ENCODE results near the gene APRT. TPM values are rescaled to one million over a fixed set of nuclear protein-coding genes. Genes with fewer than 3 reads are reported as not detected.

Gene APRT
- total RNA-seq, 1 experiment from 2014 or later = 311 TPM

DNA sequence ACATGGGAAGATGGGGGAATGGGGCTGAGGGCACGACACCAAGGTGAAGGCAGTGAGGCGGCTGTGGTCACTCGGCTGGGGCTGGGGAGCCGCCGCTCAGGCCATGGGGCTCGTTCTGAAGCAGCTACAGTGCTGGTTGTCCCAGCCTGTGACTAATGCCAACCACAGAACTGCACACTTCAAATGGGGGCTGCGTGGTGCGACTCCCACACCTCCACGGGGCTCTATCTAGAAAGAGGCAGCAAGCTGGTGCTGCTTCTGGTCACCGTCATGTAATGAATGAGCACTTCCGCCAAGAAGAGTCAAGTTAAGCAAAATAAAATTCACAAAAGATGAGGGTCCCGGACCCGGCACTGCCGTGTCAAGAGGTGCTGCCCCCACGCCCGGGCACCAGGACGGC is 25.1 kb upstream of the APRT start:
- Histone ChIP-seq H3K27me3 (ENCODE audit: insufficient read depth, low read length) (no peaks in the 10 kb centered on the region), H4K20me1 (ENCODE audit: insufficient read depth) (no peaks in the 10 kb centered on the region), H3K9me2 (ENCODE audit: insufficient read depth) (no peaks in the 10 kb centered on the region), H3K4me3 (replicated peaks in 1 of 2; ENCODE audit: low read depth in 1 of 2, low read length in 2 of 2) (no peak overlapping the region), H3K4me2 (ENCODE audit: low read length) (no peak overlapping the region), H3K9me3 (ENCODE audit: control insufficient read depth in 1 of 2, insufficient read depth in 1 of 2, low read depth in 1 of 2, low read length in 2 of 2) (no peaks in the 10 kb centered on the region), H3K36me3 (ENCODE audit: control insufficient read depth in 1 of 2, insufficient read depth in 2 of 2, low read length in 2 of 2) (no peaks in the 10 kb centered on the region), H3K9ac (ENCODE audit: low read length) (no peak overlapping the region), H2AFZ (ENCODE audit: low read depth, low read length, poor library complexity, severe bottlenecking) (no peak overlapping the region), H3K79me2 (ENCODE audit: insufficient read depth, low read length) (no peaks in the 10 kb centered on the region), H3K4me1 (ENCODE audit: control insufficient read depth in 1 of 2, insufficient read depth in 2 of 2, low read length in 2 of 2) (peaks cover 0 to 4% of the 10 kb centered on the region in 2 experiments; a peak in 1 of 4 replicates), H3K27ac (ENCODE audit: low read depth, low read length) (no peak overlapping the region)
- intact Hi-C loops (cut with micrococcal nuclease) = no loop called here
- CTCF ChIA-PET = no interaction called here
- BruUV-seq (replicated peaks) = no TSS peak
- TF ChIP-seq POLR2AphosphoS5 (IDR thresholded peaks at IDR 0.05; ENCODE audit: low read depth, low read length) (no peak), ZFX (IDR thresholded peaks at IDR 0.05) (no peak), REST (IDR thresholded peaks at IDR 0.05; ENCODE audit: low read depth) (no peak), POLR2A (IDR thresholded peaks at IDR 0.05; ENCODE audit: borderline replicate concordance, extremely low read depth, insufficient read depth, insufficient read length) (no peak), CEBPB (IDR thresholded peaks at IDR 0.05; ENCODE audit: low read depth) (no peak), EZH2phosphoT487 (IDR thresholded peaks at IDR 0.05; ENCODE audit: borderline replicate concordance) (no peak), SIN3A (IDR thresholded peaks at IDR 0.05; ENCODE audit: low read depth) (no peak), ELF1 (IDR thresholded peaks at IDR 0.05; ENCODE audit: borderline replicate concordance, low read depth) (no peak), JUND (IDR thresholded peaks at IDR 0.05) (no peak), TCF7L2 (IDR thresholded peaks at IDR 0.05; ENCODE audit: borderline replicate concordance, extremely low read depth, insufficient read depth, insufficient read length) (no peak), EZH2 (IDR thresholded peaks at IDR 0.05) (no peak), EGR1 (IDR thresholded peaks at IDR 0.05; ENCODE audit: low read depth) (no peak), YY1 (IDR thresholded peaks at IDR 0.05; ENCODE audit: extremely low read depth, insufficient replicate concordance, low read depth, low read length) (no peak), ZNF274 (IDR thresholded peaks at IDR 0.05; ENCODE audit: low read depth, low read length) (no peak), ZBTB33 (IDR thresholded peaks at IDR 0.05; ENCODE audit: extremely low read depth, insufficient replicate concordance, low read length) (no peak), FOSL1 (IDR thresholded peaks at IDR 0.05; ENCODE audit: low read depth) (no peak)
- TF ChIP-seq, protein P1, sequence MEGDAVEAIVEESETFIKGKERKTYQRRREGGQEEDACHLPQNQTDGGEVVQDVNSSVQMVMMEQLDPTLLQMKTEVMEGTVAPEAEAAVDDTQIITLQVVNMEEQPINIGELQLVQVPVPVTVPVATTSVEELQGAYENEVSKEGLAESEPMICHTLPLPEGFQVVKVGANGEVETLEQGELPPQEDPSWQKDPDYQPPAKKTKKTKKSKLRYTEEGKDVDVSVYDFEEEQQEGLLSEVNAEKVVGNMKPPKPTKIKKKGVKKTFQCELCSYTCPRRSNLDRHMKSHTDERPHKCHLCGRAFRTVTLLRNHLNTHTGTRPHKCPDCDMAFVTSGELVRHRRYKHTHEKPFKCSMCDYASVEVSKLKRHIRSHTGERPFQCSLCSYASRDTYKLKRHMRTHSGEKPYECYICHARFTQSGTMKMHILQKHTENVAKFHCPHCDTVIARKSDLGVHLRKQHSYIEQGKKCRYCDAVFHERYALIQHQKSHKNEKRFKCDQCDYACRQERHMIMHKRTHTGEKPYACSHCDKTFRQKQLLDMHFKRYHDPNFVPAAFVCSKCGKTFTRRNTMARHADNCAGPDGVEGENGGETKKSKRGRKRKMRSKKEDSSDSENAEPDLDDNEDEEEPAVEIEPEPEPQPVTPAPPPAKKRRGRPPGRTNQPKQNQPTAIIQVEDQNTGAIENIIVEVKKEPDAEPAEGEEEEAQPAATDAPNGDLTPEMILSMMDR (IDR thresholded peaks at IDR 0.05 in 2 of 3, conservative IDR thresholded peaks at IDR 0.05 in 1 of 3; ENCODE audit: borderline replicate concordance in 1 of 3, insufficient read depth in 1 of 3, low read depth in 2 of 3, low read length in 2 of 3) = no peak
- TF ChIP-seq, protein P2, sequence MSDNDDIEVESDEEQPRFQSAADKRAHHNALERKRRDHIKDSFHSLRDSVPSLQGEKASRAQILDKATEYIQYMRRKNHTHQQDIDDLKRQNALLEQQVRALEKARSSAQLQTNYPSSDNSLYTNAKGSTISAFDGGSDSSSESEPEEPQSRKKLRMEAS (IDR thresholded peaks at IDR 0.05) = no peak
- TF ChIP-seq, protein P3, sequence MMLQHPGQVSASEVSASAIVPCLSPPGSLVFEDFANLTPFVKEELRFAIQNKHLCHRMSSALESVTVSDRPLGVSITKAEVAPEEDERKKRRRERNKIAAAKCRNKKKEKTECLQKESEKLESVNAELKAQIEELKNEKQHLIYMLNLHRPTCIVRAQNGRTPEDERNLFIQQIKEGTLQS (IDR thresholded peaks at IDR 0.05) = no peak
- ATAC-seq = no peak
- RAD21 ChIA-PET (ENCODE audit: low non-redundant PET in 1 of 2, low total read pairs in 2 of 2, uncharacterized antibody in 2 of 2, unreplicated experiment in 2 of 2) = no interaction called here
- POLR2A ChIA-PET = no interaction called here
- DNase-seq (ENCODE audit: low read depth, low spot score) = no peak
